Spinal cord (tissue), 10 donors: ENCODE results near the gene TRIM27. TPM values are rescaled to one million over a fixed set of nuclear protein-coding genes. Genes with fewer than 3 reads are reported as not detected.
"Not testable (repeated sequence)": the region's sequence is repeated elsewhere in the genome, so short reads cannot be mapped to it uniquely, and the experiment has no call there.

Experiments
- DNase-seq, 6 donors: peaks; one replicate each; pipeline versions ENCODE4 v3.0.0 to v3.0.0-alpha.2; 2013 to 2015; ENCODE audit warnings: low spot score in 6 of 6, low read depth in 4 of 6
- H3K27ac ChIP-seq: one replicate; pipeline ENCODE4 v1.5.1; 2013; ENCODE audit warnings: low read depth, low read length, control low read depth
- H3K27me3 ChIP-seq: one replicate; pipeline ENCODE4 v1.6.1; 2013; ENCODE audit warnings: low read length; ENCODE audit not compliant: control insufficient read depth, insufficient read depth
- H3K36me3 ChIP-seq: one replicate; pipeline ENCODE4 v1.6.1; 2013; ENCODE audit warnings: low read length; ENCODE audit not compliant: control insufficient read depth, insufficient read depth
- H3K4me1 ChIP-seq: one replicate; pipeline ENCODE4 v1.6.1; 2013; ENCODE audit warnings: low read length; ENCODE audit not compliant: control insufficient read depth, insufficient read depth
- H3K4me3 ChIP-seq: one replicate; pipeline ENCODE4 v1.5.1; 2013; ENCODE audit warnings: low read depth, low read length, control low read depth
- H3K9me3 ChIP-seq: one replicate; pipeline ENCODE4 v1.6.1; 2013; ENCODE audit warnings: low read length; ENCODE audit not compliant: control insufficient read depth, insufficient read depth
- WGBS: methylation state at CpG from one replicate; pipeline ENCODE4 v1.1.5; 2013; ENCODE audit warnings: missing lambda C conversion rate; ENCODE audit not compliant: insufficient coverage; 5-methylcytosine and 5-hydroxymethylcytosine counted together
- polyA plus RNA-seq, 2 donors: library from polyadenylated mRNA; unstranded; fragments of 120-200 nt; gene quantifications; one replicate each; pipeline ENCODE4 v1.2.1, GENCODE V29; 2013; ENCODE audit not compliant: insufficient read length in 2 of 2
- total RNA-seq, 2 donors: library from RNA; depleted of rRNA in 1 of 2; stranded (reverse); fragments of 120-200 nt in 1 of 2; fragments of >200 nt in 1 of 2; gene quantifications; one replicate each; pipeline versions ENCODE4 v1.2.3 to v1.2.4, GENCODE V29; 2013 to 2014
- donor health status: healthy.

Gene TRIM27
- total and polyA plus RNA-seq, 4 donors: 56.5 to 72.2 (median 66.0) TPM

GRCh38 chr6:28943557-28944411 is 20.0 kb upstream of the TRIM27 start:
- H3K9me3 ChIP-seq: no peaks in the 10 kb centered on the region
- H3K27ac ChIP-seq: peak overlapping the region; percentile 77
- H3K36me3 ChIP-seq: no peaks in the 10 kb centered on the region
- peaks cover 2% of the 10 kb centered on the region for H3K27me3 ChIP-seq
- DNase-seq: peak in 3 of 6 donors; percentile 75 to 85 (median 76)
- 1% methylated on average over 23 of the region's 33 CpGs for WGBS
- H3K4me3 ChIP-seq: peak overlapping the region; percentile 58
- H3K4me1 ChIP-seq: peaks cover 15% of the 10 kb centered on the region

GRCh38 chr6:28943223-28943556 is 19.4 kb upstream of the TRIM27 start:
- H3K4me1 ChIP-seq: peaks cover 15% of the 10 kb centered on the region

GRCh38 chr6:28941684-28942448 is 18.1 kb upstream of the TRIM27 start:
- DNase-seq: peak in 1 of 6 donors; percentile 39
- Histone ChIP-seq H3K9me3 (no peaks in the 10 kb centered on the region), H3K4me3 (peak overlapping the region; percentile 82), H3K27me3 (peaks cover 2% of the 10 kb centered on the region), H3K36me3 (no peaks in the 10 kb centered on the region), H3K27ac (peak overlapping the region; percentile 81), H3K4me1 (peaks cover 15% of the 10 kb centered on the region)
- 28% methylated on average over 4 of the region's 13 CpGs for WGBS

More at GRCh38 chr6:28943223-28943556, 19.4 kb upstream of the TRIM27 start:
- Histone ChIP-seq H3K27me3 (peaks cover 2% of the 10 kb centered on the region), H3K9me3 (no peaks in the 10 kb centered on the region), H3K4me3 (peak overlapping the region; percentile 58), H3K36me3 (no peaks in the 10 kb centered on the region), H3K27ac (no peak overlapping the region)
- WGBS: 60% methylated on average over 5 of the region's 6 CpGs
- DNase-seq: no peak

GRCh38 chr6:28940858-28941683 is 17.3 kb upstream of the TRIM27 start:
- WGBS: 2% methylated on average over 8 of the region's 28 CpGs
- Histone ChIP-seq H3K4me3 (peak overlapping the region; percentile 82), H3K36me3 (no peaks in the 10 kb centered on the region), H3K9me3 (no peaks in the 10 kb centered on the region), H3K27ac (peak overlapping the region; percentile 81), H3K27me3 (peaks cover 2% of the 10 kb centered on the region), H3K4me1 (peaks cover 15% of the 10 kb centered on the region)
- peak in 5 of 6 donors; percentile 65 to 97 (median 88) for DNase-seq

GRCh38 chr6:28940294-28940857 is 16.6 kb upstream of the TRIM27 start:
- peaks cover 15% of the 10 kb centered on the region for H3K4me1 ChIP-seq
- H3K27me3 ChIP-seq: peaks cover 2% of the 10 kb centered on the region
- peak in 3 of 6 donors; percentile 72 to 89 (median 76) for DNase-seq
- no peaks in the 10 kb centered on the region for H3K36me3 ChIP-seq
- H3K4me3 ChIP-seq: peak overlapping the region; percentile 82
- peak overlapping the region; percentile 81 for H3K27ac ChIP-seq
- WGBS: 0% methylated on average over 16 of the region's 17 CpGs
- no peaks in the 10 kb centered on the region for H3K9me3 ChIP-seq

GRCh38 chr6:28933069-28933468 is 9.3 kb upstream of the TRIM27 start:
- Histone ChIP-seq H3K4me1 (no peaks in the 10 kb centered on the region), H3K4me3 (no peak overlapping the region), H3K9me3 (no peaks in the 10 kb centered on the region), H3K36me3 (no peaks in the 10 kb centered on the region), H3K27ac (no peak overlapping the region), H3K27me3 (no peaks in the 10 kb centered on the region)
- WGBS: 92% methylated on average over 5 of the region's 7 CpGs
- no peak for DNase-seq

- no peak for DNase-seq
- no CpG with 5 or more reads among the region's 3 CpGs for WGBS
- Histone ChIP-seq H3K4me1 (no peaks in the 10 kb centered on the region), H3K36me3 (no peaks in the 10 kb centered on the region), H3K4me3 (no peak overlapping the region), H3K27ac (no peak overlapping the region), H3K27me3 (no peaks in the 10 kb centered on the region), H3K9me3 (no peaks in the 10 kb centered on the region)
Observed at GRCh38 chr6:28929887-28930620, 6.3 kb upstream of the TRIM27 start.

- not testable (repeated sequence) for H3K4me3 ChIP-seq, H3K4me1 ChIP-seq, H3K27me3 ChIP-seq, H3K36me3 ChIP-seq, DNase-seq, H3K9me3 ChIP-seq, H3K27ac ChIP-seq
- WGBS: 79% methylated on average over 6 of the region's 11 CpGs
Observed at GRCh38 chr6:28929339-28929738, 5.6 kb upstream of the TRIM27 start.
